ENCODE results near the gene PPM1H.

PPM1H gene

GRCh38 chr12:62792236-62792870 is 142.6 kb downstream of the PPM1H start:
- DNase-seq: peak; percentile 32
- in situ Hi-C loops (cut with HindIII; ENCODE audit: low pct_ligation_motif_present, low pct_unique_long_range_greater_than_20kb, low sequenced_read_pairs): loop anchor here (25.0 kb wide), 1 partner anchor 355 kb away; no protein-coding TSS in a partner anchor

DNA sequence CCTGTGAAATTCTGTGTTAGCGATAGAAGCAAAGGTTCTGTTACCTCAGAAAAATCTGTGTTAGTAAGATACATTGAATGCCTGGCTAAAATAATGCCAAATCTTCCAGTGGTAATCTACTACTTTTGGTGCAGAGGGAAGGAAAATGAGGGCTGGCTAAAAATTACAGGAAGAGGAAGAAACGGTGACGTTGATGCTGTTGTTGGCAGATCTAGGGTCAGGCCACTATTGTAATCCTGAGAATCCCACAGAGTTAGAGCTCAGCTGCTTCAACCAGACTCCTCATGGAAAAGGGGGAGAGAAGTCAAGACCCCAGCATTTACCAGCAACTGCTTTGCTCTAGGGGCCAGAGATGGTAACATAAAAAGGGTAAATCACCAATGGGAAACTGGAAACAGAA is 145.1 kb downstream of the PPM1H start:
- in situ Hi-C loops (cut with HindIII; ENCODE audit: low pct_ligation_motif_present, low pct_unique_long_range_greater_than_20kb, low sequenced_read_pairs): loop anchor here (10.0 to 25.0 kb wide), 2 partner anchors 175 to 353 kb away; no protein-coding TSS in a partner anchor

DNA sequence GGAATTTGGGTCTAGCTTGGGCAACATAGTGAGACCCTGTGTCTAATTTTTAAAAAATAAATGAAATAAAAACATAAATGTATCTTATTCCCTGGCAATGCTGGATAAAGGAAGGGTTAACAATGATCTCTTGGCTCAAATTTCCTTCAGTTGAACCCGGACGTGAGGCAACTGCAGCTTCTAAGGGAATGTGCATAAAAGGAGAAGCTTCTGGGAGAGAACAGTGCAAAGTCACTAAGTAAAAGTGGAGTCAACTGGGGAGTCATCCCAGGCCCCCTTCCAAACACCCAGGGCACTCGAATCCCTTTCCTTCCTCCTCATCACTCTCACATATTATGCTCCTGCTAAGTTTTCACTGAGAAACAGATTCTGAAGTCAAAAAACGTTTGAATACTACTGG is 147.3 kb downstream of the PPM1H start:
- DNase-seq: no peak
- in situ Hi-C loops (cut with HindIII; ENCODE audit: low pct_ligation_motif_present, low pct_unique_long_range_greater_than_20kb, low sequenced_read_pairs): loop anchor here (10.0 to 25.0 kb wide), 2 partner anchors 173 to 350 kb away; no protein-coding TSS in a partner anchor

More for the DNA sequence above, 145.1 kb downstream of the PPM1H start:
- no peak for DNase-seq

GRCh38 chr12:62787023-62787422 is 147.9 kb downstream of the PPM1H start:
- in situ Hi-C loops (cut with HindIII; ENCODE audit: low pct_ligation_motif_present, low pct_unique_long_range_greater_than_20kb, low sequenced_read_pairs): loop anchor here (10.0 to 25.0 kb wide), 2 partner anchors 172 to 350 kb away; no protein-coding TSS in a partner anchor
- no peak for DNase-seq

GRCh38 chr12:62785941-62786559 is 148.9 kb downstream of the PPM1H start:
- peak; percentile 91 for DNase-seq
- in situ Hi-C loops (cut with HindIII; ENCODE audit: low pct_ligation_motif_present, low pct_unique_long_range_greater_than_20kb, low sequenced_read_pairs): loop anchor here (10.0 to 25.0 kb wide), 2 partner anchors 171 to 349 kb away; no protein-coding TSS in a partner anchor

- in situ Hi-C loops (cut with HindIII; ENCODE audit: low pct_ligation_motif_present, low pct_unique_long_range_greater_than_20kb, low sequenced_read_pairs): loop anchor here (10.0 to 25.0 kb wide), 2 partner anchors 170 to 347 kb away; no protein-coding TSS in a partner anchor
- no peak for DNase-seq
Observed at GRCh38 chr12:62784576-62784975, 150.4 kb downstream of the PPM1H start.

- no peak for DNase-seq
- in situ Hi-C loops (cut with HindIII; ENCODE audit: low pct_ligation_motif_present, low pct_unique_long_range_greater_than_20kb, low sequenced_read_pairs): loop anchor here (10.0 to 25.0 kb wide), 2 partner anchors 169 to 347 kb away; no protein-coding TSS in a partner anchor
Observed at GRCh38 chr12:62783881-62784280, 151.1 kb downstream of the PPM1H start.

GRCh38 chr12:62781136-62781880 is 153.6 kb downstream of the PPM1H start:
- in situ Hi-C loops (cut with HindIII; ENCODE audit: low pct_ligation_motif_present, low pct_unique_long_range_greater_than_20kb, low sequenced_read_pairs): loop anchor here (10.0 to 25.0 kb wide), 2 partner anchors 167 to 344 kb away; no protein-coding TSS in a partner anchor
- no peak for DNase-seq

DNA sequence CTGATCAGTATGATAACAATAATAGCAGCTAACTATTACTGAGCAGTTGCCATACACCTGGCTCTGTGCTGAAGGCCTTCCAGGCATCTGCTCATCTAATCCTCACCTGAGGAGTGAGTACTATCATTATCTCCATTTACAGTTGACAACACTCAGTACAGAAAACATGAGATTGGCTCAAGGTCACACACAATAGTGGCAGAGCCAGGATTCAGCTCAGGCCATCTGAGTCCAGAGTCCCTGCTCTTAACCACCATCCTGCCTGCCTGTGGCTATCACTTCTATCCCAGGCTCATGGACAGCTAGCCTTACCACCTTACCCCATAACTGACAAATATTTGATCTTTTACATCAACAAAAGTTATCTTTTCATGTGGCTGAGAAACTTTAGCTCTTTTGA is 155.5 kb downstream of the PPM1H start:
- in situ Hi-C loops (cut with HindIII; ENCODE audit: low pct_ligation_motif_present, low pct_unique_long_range_greater_than_20kb, low sequenced_read_pairs): loop anchor here (25.0 kb wide), 1 partner anchor 342 kb away; no protein-coding TSS in a partner anchor
- no peak for DNase-seq

DNA sequence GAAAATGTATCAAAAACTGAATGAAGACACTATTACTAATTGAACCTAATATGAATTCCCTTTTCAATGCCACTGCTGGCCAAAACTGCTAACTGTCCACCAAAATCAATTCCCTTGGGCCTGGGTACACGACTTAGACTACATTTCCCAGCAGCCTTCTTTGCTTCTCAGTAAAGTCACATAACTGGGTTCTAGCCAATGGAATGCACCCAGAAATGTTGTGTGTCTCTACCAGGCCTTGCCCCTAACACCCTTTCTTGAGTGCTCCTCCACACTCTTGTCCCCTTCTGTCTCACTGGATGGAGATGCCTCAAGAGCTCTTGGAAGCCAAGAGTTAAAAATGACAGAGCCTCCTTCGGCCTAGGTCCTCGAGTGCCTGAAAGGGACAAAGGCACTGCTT is 156.8 kb downstream of the PPM1H start:
- DNase-seq: no peak
- in situ Hi-C loops (cut with HindIII; ENCODE audit: low pct_ligation_motif_present, low pct_unique_long_range_greater_than_20kb, low sequenced_read_pairs): loop anchor here (25.0 kb wide), 1 partner anchor 341 kb away; no protein-coding TSS in a partner anchor

DNA sequence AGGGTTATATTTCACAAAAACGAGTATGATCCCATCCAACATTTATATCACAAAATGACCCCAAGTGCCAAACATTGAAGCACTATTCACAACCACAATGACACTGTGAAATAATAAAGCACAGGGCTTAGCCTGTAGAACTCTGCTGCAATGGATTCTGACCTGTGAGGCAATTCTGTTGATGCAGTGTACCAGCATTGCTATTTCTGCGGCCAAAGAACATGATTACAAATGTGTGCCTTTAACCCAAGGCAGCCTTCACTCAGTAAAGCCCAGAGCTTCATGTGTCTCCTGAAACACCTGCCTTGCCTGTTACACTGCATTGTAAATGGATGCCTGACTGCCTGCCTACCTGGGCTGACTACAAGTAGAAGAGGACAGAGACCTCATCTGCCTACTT is 158.0 kb downstream of the PPM1H start:
- no peak for DNase-seq
- in situ Hi-C loops (cut with HindIII; ENCODE audit: low pct_ligation_motif_present, low pct_unique_long_range_greater_than_20kb, low sequenced_read_pairs): loop anchor here (25.0 kb wide), 1 partner anchor 340 kb away; no protein-coding TSS in a partner anchor

GRCh38 chr12:62776575-62776974 is 158.4 kb downstream of the PPM1H start:
- in situ Hi-C loops (cut with HindIII; ENCODE audit: low pct_ligation_motif_present, low pct_unique_long_range_greater_than_20kb, low sequenced_read_pairs): loop anchor here (25.0 kb wide), 1 partner anchor 339 kb away; no protein-coding TSS in a partner anchor
- no peak for DNase-seq

- in situ Hi-C loops (cut with HindIII; ENCODE audit: low pct_ligation_motif_present, low pct_unique_long_range_greater_than_20kb, low sequenced_read_pairs): loop anchor here (25.0 kb wide), 1 partner anchor 337 kb away; no protein-coding TSS in a partner anchor
- DNase-seq: no peak
Observed at GRCh38 chr12:62774794-62775193, 160.2 kb downstream of the PPM1H start.

GRCh38 chr12:62772416-62772955 is 162.5 kb downstream of the PPM1H start:
- peak; percentile 21 for DNase-seq
- in situ Hi-C loops (cut with HindIII; ENCODE audit: low pct_ligation_motif_present, low pct_unique_long_range_greater_than_20kb, low sequenced_read_pairs): no loop called here

GRCh38 chr12:62771828-62772227 is 163.1 kb downstream of the PPM1H start:
- in situ Hi-C loops (cut with HindIII; ENCODE audit: low pct_ligation_motif_present, low pct_unique_long_range_greater_than_20kb, low sequenced_read_pairs): no loop called here
- no peak for DNase-seq

DNA sequence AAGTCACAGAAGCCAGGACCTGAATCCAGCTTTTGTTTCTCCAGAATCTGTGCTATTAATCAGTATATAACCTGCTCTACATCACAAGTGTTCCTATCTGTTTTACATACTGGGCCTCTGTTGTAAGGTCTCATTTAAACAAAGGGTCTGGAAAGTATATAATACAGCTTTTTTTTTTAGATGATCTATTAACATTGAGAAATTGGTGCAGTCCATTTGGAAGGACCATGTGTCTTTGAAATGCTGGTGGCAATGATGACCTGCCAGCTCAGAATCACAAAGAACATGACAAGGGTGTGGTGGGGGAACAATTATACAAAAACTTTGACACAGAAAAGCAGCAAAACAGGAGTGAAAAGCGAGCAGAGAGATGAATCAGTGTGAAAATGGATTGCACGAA is 164.6 kb downstream of the PPM1H start:
- in situ Hi-C loops (cut with HindIII; ENCODE audit: low pct_ligation_motif_present, low pct_unique_long_range_greater_than_20kb, low sequenced_read_pairs): no loop called here

GRCh38 chr12:62769076-62769619 is 165.8 kb downstream of the PPM1H start:
- in situ Hi-C loops (cut with HindIII; ENCODE audit: low pct_ligation_motif_present, low pct_unique_long_range_greater_than_20kb, low sequenced_read_pairs): no loop called here

More for the DNA sequence above, 164.6 kb downstream of the PPM1H start:
- DNase-seq: no peak

DNA sequence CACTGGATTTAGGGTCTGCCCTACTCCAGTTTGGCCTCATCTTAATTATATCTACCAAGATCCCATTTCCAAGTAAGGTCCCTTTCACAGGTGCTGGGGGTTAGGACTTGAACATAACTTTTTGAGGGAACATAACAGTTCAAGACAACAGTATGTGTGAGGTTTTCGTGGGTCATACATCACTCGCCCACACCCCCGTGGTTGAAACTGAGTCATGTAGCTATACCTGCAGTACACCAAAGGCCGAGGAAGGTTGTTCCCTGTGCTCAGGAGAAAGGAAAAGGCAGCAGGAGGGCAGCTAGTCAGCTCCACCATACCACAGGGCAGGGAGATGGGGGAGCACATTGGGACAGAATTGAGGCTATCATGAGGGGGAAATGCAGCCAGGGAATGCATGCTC is 167.0 kb downstream of the PPM1H start:
- in situ Hi-C loops (cut with HindIII; ENCODE audit: low pct_ligation_motif_present, low pct_unique_long_range_greater_than_20kb, low sequenced_read_pairs): no loop called here

More at GRCh38 chr12:62769076-62769619, 165.8 kb downstream of the PPM1H start:
- DNase-seq: no peak

More for the DNA sequence above, 167.0 kb downstream of the PPM1H start:
- no peak for DNase-seq
